ENCODE data around the gene SLX9. TPM values are rescaled to one million over a fixed set of nuclear protein-coding genes. Genes with fewer than 3 reads are reported as not detected.

Gene SLX9
- total and polyA plus RNA-seq, 2 experiments from 2014 or later: 25.6 to 35.8 TPM

GRCh38 chr21:44920694-44921604 is 18.9 kb upstream of the SLX9 start, which contains the start of gene ITGB2:
ITGB2 (minus strand) TSS chr21:44920899; CDS start chr21:44910782, 10,117 bp downstream.
- Histone ChIP-seq H3K27ac (no peak within 1 kb of the TSS), H4K20me1 (ENCODE audit: insufficient read depth) (no peaks in the 10 kb centered on the region), H3K9me3 (ENCODE audit: low read depth) (no peaks in the 10 kb centered on the region), H2AFZ (no peak within 1 kb of the TSS), H3K9ac (no peak within 1 kb of the TSS), H3K36me3 (ENCODE audit: low read depth) (no peaks in the 10 kb centered on the region), H3K9me2 (ENCODE audit: insufficient read depth) (no peaks in the 10 kb centered on the region), H3K4me2 (ENCODE audit: unreplicated experiment) (no peak within 1 kb of the TSS), H3K27me3 (replicated peaks; ENCODE audit: insufficient read depth) (no peaks in the 10 kb centered on the region), H3F3A (ENCODE audit: insufficient read depth) (peaks cover 14% of the 10 kb centered on the region), H3K4me1 (ENCODE audit: insufficient read depth) (peaks cover 14% of the 10 kb centered on the region), H3K79me2 (ENCODE audit: insufficient read depth) (no peaks in the 10 kb centered on the region), H3K4me3 (no peak within 1 kb of the TSS)
- in situ Hi-C loops (cut with MboI): no loop called here
- no peak for DNase-seq
- TF ChIP-seq EZH2 (IDR thresholded peaks at IDR 0.05; ENCODE audit: insufficient read depth, poor library complexity, severe bottlenecking): no peak
- TF ChIP-seq EZH2phosphoT487 (IDR thresholded peaks at IDR 0.05; ENCODE audit: insufficient read depth, low read depth): no peak
- 72 to 73% methylated on average over 29 of the region's 29 CpGs for WGBS, 2 experiments (ENCODE audit: low coverage in 1 of 2, low lambda C conversion rate in 2 of 2, missing lambda C conversion rate in 2 of 2)

- TF ChIP-seq EZH2phosphoT487 (IDR thresholded peaks at IDR 0.05; ENCODE audit: insufficient read depth, low read depth) (no peak), EZH2 (IDR thresholded peaks at IDR 0.05; ENCODE audit: insufficient read depth, poor library complexity, severe bottlenecking) (no peak)
- no peak overlapping the region for H3K4me2 ChIP-seq (ENCODE audit: unreplicated experiment)
- in situ Hi-C loops (cut with MboI): no loop called here
- peaks cover 24% of the 10 kb centered on the region for H3K4me1 ChIP-seq (ENCODE audit: insufficient read depth)
- no peaks in the 10 kb centered on the region for H3K9me3 ChIP-seq (ENCODE audit: low read depth)
- no peaks in the 10 kb centered on the region for H3K9me2 ChIP-seq (ENCODE audit: insufficient read depth)
- H3K36me3 ChIP-seq (ENCODE audit: low read depth): no peaks in the 10 kb centered on the region
- H3K79me2 ChIP-seq (ENCODE audit: insufficient read depth): no peaks in the 10 kb centered on the region
- no peaks in the 10 kb centered on the region for H4K20me1 ChIP-seq (ENCODE audit: insufficient read depth)
- H3K4me3 ChIP-seq: no peak overlapping the region
- WGBS, 2 experiments (ENCODE audit: low coverage in 1 of 2, low lambda C conversion rate in 2 of 2, missing lambda C conversion rate in 2 of 2): 84 to 88% methylated on average over 5 of the region's 5 CpGs
- no peak overlapping the region for H3K9ac ChIP-seq
- no peak for DNase-seq
- no peak overlapping the region for H3K27ac ChIP-seq
- no peaks in the 10 kb centered on the region for H3K27me3 ChIP-seq (replicated peaks; ENCODE audit: insufficient read depth)
- H2AFZ ChIP-seq: no peak overlapping the region
- peaks cover 17% of the 10 kb centered on the region for H3F3A ChIP-seq (ENCODE audit: insufficient read depth)
Observed at GRCh38 chr21:44921928-44922327, 17.9 kb upstream of the SLX9 start.

- 81 to 86% methylated on average over 10 of the region's 10 CpGs for WGBS, 2 experiments (ENCODE audit: low coverage in 1 of 2, low lambda C conversion rate in 2 of 2, missing lambda C conversion rate in 2 of 2)
- no peaks in the 10 kb centered on the region for H3K36me3 ChIP-seq (ENCODE audit: low read depth)
Observed at GRCh38 chr21:44923480-44924084, 16.2 kb upstream of the SLX9 start.

GRCh38 chr21:44924606-44925377 is 15.0 kb upstream of the SLX9 start:
- Histone ChIP-seq H3K9me2 (ENCODE audit: insufficient read depth) (no peaks in the 10 kb centered on the region), H2AFZ (peak overlapping the region; percentile 46), H4K20me1 (ENCODE audit: insufficient read depth) (no peaks in the 10 kb centered on the region), H3K4me1 (ENCODE audit: insufficient read depth) (peaks cover 47% of the 10 kb centered on the region), H3F3A (ENCODE audit: insufficient read depth) (peaks cover 35% of the 10 kb centered on the region), H3K9ac (peak overlapping the region; percentile 79; the same call in 1 of the 2 replicates), H3K4me2 (ENCODE audit: unreplicated experiment) (peak overlapping the region; percentile 63), H3K79me2 (ENCODE audit: insufficient read depth) (no peaks in the 10 kb centered on the region), H3K36me3 (ENCODE audit: low read depth) (no peaks in the 10 kb centered on the region), H3K9me3 (ENCODE audit: low read depth) (no peaks in the 10 kb centered on the region), H3K4me3 (no peak overlapping the region), H3K27me3 (replicated peaks; ENCODE audit: insufficient read depth) (no peaks in the 10 kb centered on the region), H3K27ac (peak overlapping the region; percentile 95)
- peak; percentile 73 for DNase-seq
- 65 to 67% methylated on average over 10 of the region's 10 CpGs for WGBS, 2 experiments (ENCODE audit: low coverage in 1 of 2, low lambda C conversion rate in 2 of 2, missing lambda C conversion rate in 2 of 2)
- no peak for TF ChIP-seq EZH2phosphoT487 (IDR thresholded peaks at IDR 0.05; ENCODE audit: insufficient read depth, low read depth)
- no peak for TF ChIP-seq EZH2 (IDR thresholded peaks at IDR 0.05; ENCODE audit: insufficient read depth, poor library complexity, severe bottlenecking)
- in situ Hi-C loops (cut with MboI): loop anchor here (25.0 kb wide), 1 partner anchor 412 kb away; no protein-coding TSS in a partner anchor

More at GRCh38 chr21:44923480-44924084, 16.2 kb upstream of the SLX9 start:
- H3K4me2 ChIP-seq (ENCODE audit: unreplicated experiment): no peak overlapping the region
- no peak overlapping the region for H3K27ac ChIP-seq
- peaks cover 39% of the 10 kb centered on the region for H3K4me1 ChIP-seq (ENCODE audit: insufficient read depth)
- no peaks in the 10 kb centered on the region for H3K79me2 ChIP-seq (ENCODE audit: insufficient read depth)
- H3K9me2 ChIP-seq (ENCODE audit: insufficient read depth): no peaks in the 10 kb centered on the region
- H3F3A ChIP-seq (ENCODE audit: insufficient read depth): peaks cover 28% of the 10 kb centered on the region
- no peak overlapping the region for H3K9ac ChIP-seq
- no peak for TF ChIP-seq EZH2phosphoT487 (IDR thresholded peaks at IDR 0.05; ENCODE audit: insufficient read depth, low read depth)
- in situ Hi-C loops (cut with MboI): no loop called here
- DNase-seq: no peak
- H3K27me3 ChIP-seq (replicated peaks; ENCODE audit: insufficient read depth): no peaks in the 10 kb centered on the region
- H3K4me3 ChIP-seq: no peak overlapping the region
- H4K20me1 ChIP-seq (ENCODE audit: insufficient read depth): no peaks in the 10 kb centered on the region
- H3K9me3 ChIP-seq (ENCODE audit: low read depth): no peaks in the 10 kb centered on the region
- no peak overlapping the region for H2AFZ ChIP-seq

All from GM23248 (cell line).